K562 (cell line): ENCODE data around the gene PNMA8C. TPM values are rescaled to one million over a fixed set of nuclear protein-coding genes. Genes with fewer than 3 reads are reported as not detected.

Source experiments
- ATAC-seq: fragments of 200-7000 bp; cut with Tn5 transposase; 3 replicates; pipeline ENCODE4 v1.9.1; 2020; ENCODE audit warnings: moderate library complexity
- BruUV-seq: library from RNA; stranded (reverse); fragments of 400-500 nt; replicated peaks from 2 replicates; lab custom pipeline; 2021; lab: Mats Ljungman, UMichigan
- CTCF ChIA-PET: fragments of 300-600 bp; formaldehyde crosslinking; extraction: SDS; loops from one replicate; lab custom pipeline; 2021; ENCODE audit warnings: low intra/inter-chr PET ratio; lab: Yijun Ruan, JAX
- POLR2A ChIA-PET: fragments of 300-600, 350-650 bp; sonication (Branson Sonifier 250); formaldehyde crosslinking; extraction: SDS; loops from one replicate; lab custom pipeline; 2021; ENCODE audit warnings: antibody characterized with exemption, inconsistent platforms; lab: Yijun Ruan, JAX
- DNase-seq, 4 experiments: peaks; one replicate each; pipeline versions ENCODE4 v3.0.0 to v3.0.0-alpha.2; 2011 to 2018; ENCODE audit warnings: low spot score in 3 of 4, mixed read lengths in 3 of 4; ENCODE audit errors: extremely low read depth in 1 of 4
- FAIRE-seq: peaks from 2 replicates; lab custom pipeline; 2011; peaks lifted over from hg19 to GRCh38; lab: Jason Lieb, UNC
- H2AFZ ChIP-seq: 2 replicates; pipeline ENCODE4 v1.6.0; 2011; ENCODE audit warnings: low read depth, low read length, control low read depth, inconsistent platforms
- H3K27ac ChIP-seq: fragments of 200-600 bp; 3 replicates; pipeline ENCODE4 v1.8.0; 2011; ENCODE audit warnings: low read depth, mild to moderate bottlenecking, control low read depth, inconsistent platforms, low read length, moderate library complexity, mixed read lengths; ENCODE audit errors: extremely low read depth
- H3K27me3 ChIP-seq, 2 experiments: fragments of 300-600 bp in 1 of 2; 2 replicates in 1 of 2; 3 replicates in 1 of 2; pipeline versions ENCODE4 v1.6.0 to v1.8.0; 2011; ENCODE audit warnings: inconsistent platforms in 2 of 2, low read length in 2 of 2, mild to moderate bottlenecking in 1 of 2, mixed read lengths in 1 of 2, moderate library complexity in 1 of 2; ENCODE audit not compliant: control insufficient read depth in 2 of 2, insufficient read depth in 2 of 2
- H3K36me3 ChIP-seq: fragments of 300-600 bp; 3 replicates; pipeline ENCODE4 v1.8.0; 2011; ENCODE audit warnings: mild to moderate bottlenecking, low read length, inconsistent platforms; ENCODE audit not compliant: control insufficient read depth, insufficient read depth
- H3K4me1 ChIP-seq, 2 experiments: fragments of 200-600 bp in 1 of 2; replicated peaks in 1 of 2; 2 replicates in 1 of 2; 3 replicates in 1 of 2; pipeline versions ENCODE4 v1.5.1 to v1.8.0; 2011; ENCODE audit warnings: inconsistent platforms in 2 of 2, low read length in 2 of 2, mild to moderate bottlenecking in 1 of 2, mixed read lengths in 1 of 2, moderate library complexity in 1 of 2; ENCODE audit not compliant: control insufficient read depth in 2 of 2, insufficient read depth in 2 of 2
- H3K4me2 ChIP-seq: 2 replicates; pipeline ENCODE4 v1.6.1; 2011; ENCODE audit warnings: low read length, control low read depth, inconsistent platforms, mixed read lengths; ENCODE audit not compliant: insufficient read depth
- H3K4me3 ChIP-seq: fragments of 200-600 bp; sonication (generic), shearing (Covaris generic); 2 replicates; pipeline ENCODE4 v1.5.1; 2016; ENCODE audit warnings: control low read depth, inconsistent platforms
- H3K79me2 ChIP-seq: fragments of 200-600 bp; 3 replicates; pipeline ENCODE4 v1.8.0; 2011; ENCODE audit warnings: low read length, inconsistent platforms; ENCODE audit not compliant: control insufficient read depth, insufficient read depth
- H3K9ac ChIP-seq, 2 experiments: 2 replicates each; pipeline versions ENCODE4 v1.6.0 to v1.6.1; 2011; ENCODE audit warnings: low read depth in 2 of 2, low read length in 2 of 2, control low read depth in 1 of 2, inconsistent platforms in 1 of 2, mild to moderate bottlenecking in 1 of 2, mixed read lengths in 1 of 2; ENCODE audit not compliant: insufficient read depth in 1 of 2
- H3K9me1 ChIP-seq: one replicate; pipeline ENCODE4 v1.6.0; 2011; ENCODE audit warnings: inconsistent platforms, mild to moderate bottlenecking, low read length, moderate library complexity; ENCODE audit not compliant: control insufficient read depth, insufficient read depth
- H3K9me3 ChIP-seq: replicated peaks from 2 replicates; pipeline ENCODE4 v1.5.1; 2011; ENCODE audit warnings: low read depth, low read length, inconsistent platforms; ENCODE audit not compliant: control insufficient read depth, insufficient read depth
- H4K20me1 ChIP-seq: replicated peaks from 2 replicates; pipeline ENCODE4 v1.6.1; 2011; ENCODE audit warnings: low read length, inconsistent platforms, mixed read lengths; ENCODE audit not compliant: control insufficient read depth, insufficient read depth
- DDX20 ChIP-seq: fragments of 450-650 bp; IDR thresholded peaks from 2 replicates; pipeline ENCODE4 v1.6.1; 2016; ENCODE audit warnings: missing genetic modification characterization, low read depth, mild to moderate bottlenecking, missing compliant biosample characterization, moderate library complexity
- EGR1 ChIP-seq: fragments of 450-650 bp; conservative IDR thresholded peaks from 2 replicates; pipeline ENCODE4 v1.6.1; 2017; ENCODE audit warnings: mild to moderate bottlenecking
- ELF4 ChIP-seq: fragments of 450-650 bp; formaldehyde crosslinking; IDR thresholded peaks from 2 replicates; pipeline ENCODE4 v1.4.0; 2022; ENCODE audit warnings: missing genetic modification characterization
- ETV1 ChIP-seq: fragments of 450-650 bp; conservative IDR thresholded peaks from 2 replicates; pipeline ENCODE4 v1.6.1; 2016; ENCODE audit warnings: missing genetic modification characterization, control low read depth, low read depth, missing compliant biosample characterization
- HDGF ChIP-seq: fragments of 450-650 bp; IDR thresholded peaks from 2 replicates; pipeline ENCODE4 v1.6.1; 2016
- HNRNPH1 ChIP-seq: fragments of 200-400 bp; formaldehyde crosslinking; optimal IDR thresholded peaks from 2 replicates; pipeline ENCODE3; 2017; ENCODE audit warnings: low read depth, mild to moderate bottlenecking, low read length, moderate library complexity
- HNRNPLL ChIP-seq: fragments of 200-400 bp; formaldehyde crosslinking; IDR thresholded peaks from 2 replicates; pipeline ENCODE4 v1.6.1; 2017; ENCODE audit warnings: low read length, low read depth, mild to moderate bottlenecking; ENCODE audit not compliant: poor library complexity, severe bottlenecking
- KDM5B ChIP-seq: fragments of 200-600 bp; sonication (generic); IDR thresholded peaks from 2 replicates; pipeline ENCODE4 v1.6.1; 2012; ENCODE audit warnings: low read depth, mild to moderate bottlenecking, moderate library complexity, low read length, control low read depth, inconsistent platforms; ENCODE audit not compliant: insufficient replicate concordance
- KLF16 ChIP-seq: IDR thresholded peaks from 2 replicates; pipeline ENCODE4 v1.6.1; 2016; ENCODE audit warnings: antibody characterized with exemption
- MAFG ChIP-seq: fragments of 450-650 bp; conservative IDR thresholded peaks from 2 replicates; pipeline ENCODE4 v1.6.1; 2016; ENCODE audit warnings: missing genetic modification characterization, missing compliant biosample characterization
- TCF15 ChIP-seq: fragments of 250-450 bp; sonication (Bioruptor Pico); IDR thresholded peaks from 2 replicates; pipeline ENCODE4 v1.8.0; 2022; ENCODE audit warnings: moderate library complexity, mild to moderate bottlenecking, inconsistent platforms
- TFAP4 ChIP-seq: sonication (generic); formaldehyde crosslinking; IDR thresholded peaks from 2 replicates; pipeline ENCODE4 v1.8.0; 2022; ENCODE audit warnings: missing genetic modification reagents, mild to moderate bottlenecking, moderate library complexity, borderline replicate concordance
- XRCC5 ChIP-seq: fragments of 200-400 bp; formaldehyde crosslinking; IDR thresholded peaks from 2 replicates; pipeline ENCODE4 v1.6.1; 2017; ENCODE audit warnings: low read depth, mild to moderate bottlenecking, low read length
- ZKSCAN3 ChIP-seq: fragments of 250-450 bp; sonication (Bioruptor Pico); IDR thresholded peaks from 2 replicates; pipeline ENCODE4 v1.4.0; 2020
- ZNF280B ChIP-seq: fragments of 250-450 bp; sonication (Bioruptor Pico); IDR thresholded peaks from 2 replicates; pipeline ENCODE4 v1.5.1; 2021; ENCODE audit warnings: mild to moderate bottlenecking
- ZNF398 ChIP-seq: fragments of 250-450 bp; sonication (Bioruptor Pico); IDR thresholded peaks from 2 replicates; pipeline ENCODE4 v1.8.0; 2021; ENCODE audit warnings: moderate library complexity, mild to moderate bottlenecking, inconsistent platforms
- ZNF76 ChIP-seq: fragments of 250-450 bp; sonication (Bioruptor Pico); IDR thresholded peaks from 2 replicates; pipeline ENCODE4 v1.4.0; 2020; ENCODE audit warnings: mild to moderate bottlenecking, moderate library complexity, borderline replicate concordance
- ZNF764 ChIP-seq: fragments of 250-450 bp; sonication (Bioruptor Pico); IDR thresholded peaks from 2 replicates; pipeline ENCODE4 v1.4.0; 2020; ENCODE audit warnings: low read depth, mild to moderate bottlenecking, moderate library complexity
- WGBS: fragments of 100-300 bp; shearing (Covaris generic); methylation state at CpG from one replicate; pipeline ENCODE4 v1.1.6; 2016; ENCODE audit warnings: low coverage, mixed read lengths; ENCODE audit not compliant: insufficient coverage; ENCODE audit errors: missing lambda C conversion rate; 5-methylcytosine and 5-hydroxymethylcytosine counted together
- in situ Hi-C: fragments of 300-500 bp; cut with MboI; formaldehyde crosslinking; loops from 4 replicates; pipeline ENCODE4 v1.15.0; 2018; ENCODE audit warnings: inconsistent platforms, mixed read lengths
- intact Hi-C: fragments of 100-400 bp; cut with micrococcal nuclease; formaldehyde crosslinking; loops from 2 replicates; pipeline ENCODE4 v1.14.2; 2022
- polyA plus RNA-seq, 8 experiments: library from polyadenylated mRNA; depleted of rRNA in 4 of 8; stranded (reverse) in 5 of 8; unstranded in 3 of 8; fragments of >200 nt; fragmentation: Nextera tagmentation in 2 of 8; fragmentation: Illumina TruSeq in 1 of 8; extraction: Ambion mirVana in 2 of 8; extraction: Trizol in 1 of 8; gene quantifications; 2 replicates each; pipeline versions ENCODE4 v1.2.1 to v1.2.3, GENCODE V29; 2011 to 2014; ENCODE audit warnings: inconsistent platforms in 1 of 8, missing spikeins in 1 of 8
- total RNA-seq, 7 experiments: library from RNA; depleted of rRNA in 6 of 7; stranded (reverse); fragments of >200 nt in 6 of 7; fragmentation: Illumina TruSeq in 2 of 7; extraction: Trizol in 2 of 7; gene quantifications; 2 replicates each; pipeline versions ENCODE4 v1.2.1 to v1.2.3, GENCODE V29; 2011 to 2021; ENCODE audit warnings: low replicate concordance in 1 of 7

Gene PNMA8C
- total and polyA plus RNA-seq, 9 of the 15 experiments (the other 6 are each of a cell fraction or from before 2014, with no cell fraction given), result 0.04 to 0.05 (median 0.05) TPM; not detected in 6

GRCh38 chr19:46381756-46382345 is 46.9 kb downstream of the PNMA8C start:
- CTCF ChIA-PET, result no interaction called here
- H3K36me3 ChIP-seq, result peaks cover 87% of the 10 kb centered on the region
- H2AFZ ChIP-seq, result no peak overlapping the region
- WGBS, result 97% methylated on average over 10 of the region's 15 CpGs
- FAIRE-seq (no peak), ATAC-seq (no peak)
- 0 out of 3 replicates have a peak, but pooled peaks cover 3% of the 10 kb centered on the region for H3K79me2 ChIP-seq
- intact Hi-C loops, result no loop called here
- H3K27ac ChIP-seq, result no peak overlapping the region
- no peaks in the 10 kb centered on the region; the same call in 1 of the 2 replicates for H4K20me1 ChIP-seq
- in situ Hi-C loops, result loop anchor here (5.0 kb wide), 1 partner anchor 100 kb away; no protein-coding TSS in a partner anchor
- BruUV-seq, result no TSS peak
- H3K4me2 ChIP-seq, result no peak overlapping the region
- TF ChIP-seq HNRNPLL (no peak), XRCC5 (no peak), EGR1 (no peak), DDX20 (tag) (no peak), ELF4 (CRISPR knock-in tag) (no peak), TCF15 (CRISPR knock-in tag) (no peak), KDM5B (no peak), TFAP4 (no peak), KLF16 (no peak), ETV1 (tag) (no peak), ZNF398 (CRISPR knock-in tag) (no peak), ZNF76 (CRISPR knock-in tag) (no peak), ZNF280B (CRISPR knock-in tag) (no peak), HNRNPH1 (no peak), ZNF764 (no peak), MAFG (tag) (no peak), ZKSCAN3 (CRISPR knock-in tag) (no peak), HDGF (no peak)
- TF ChIP-seq, all 486 proteins: peak for 0
- Histone ChIP-seq H3K27me3 (no peaks in the 10 kb centered on the region), H3K9me3 (no peaks in the 10 kb centered on the region), H3K9ac (no peak overlapping the region), H3K4me3 (no peak overlapping the region), H3K9me1 (no peaks in the 10 kb centered on the region), H3K4me1 (0 out of 5 replicates have a peak, but pooled peaks cover 0 to 3% of the 10 kb centered on the region in 2 experiments)
- POLR2A ChIA-PET, result interaction anchor here (0.7 kb wide), 1 partner anchor 22 kb away, joined by 5 read pairs; no protein-coding TSS in a partner anchor
- no peak for DNase-seq
